Measurements from ENCODE around the gene PFAS. TPM values are rescaled to one million over a fixed set of nuclear protein-coding genes. Genes with fewer than 3 reads are reported as not detected.

PFAS gene
- total and polyA plus RNA-seq, 10 of the 15 experiments (the other 5 are each of a cell fraction or from before 2014, with no cell fraction given): 13.9 to 122 (median 47.2) TPM

- ChIA-PET RAD21 (ENCODE audit: unreplicated experiment) (no interaction called here), POLR2A (interaction anchor here (1.0 kb wide), 1 partner anchor 12 kb away, joined by 3 read pairs; the partner anchor contains the start of gene CTC1), SMC1A (ENCODE audit: uncharacterized antibody, unreplicated experiment) (interaction anchor here (1.6 kb wide), 1 partner anchor 11 kb away, joined by 7 read pairs; no protein-coding TSS in a partner anchor), CTCF (interaction anchor here (0.5 to 1.5 kb wide), 2 partner anchors 65 to 1106 kb away, joined by 3 to 6 read pairs; no protein-coding TSS in a partner anchor)
- ATAC-seq (no peak), DNase-seq (ENCODE audit: low read depth, low spot score) (no peak), FAIRE-seq (no peak)
- intact Hi-C loops (cut with micrococcal nuclease; ENCODE audit: unreplicated experiment): no loop called here
- no peaks in the 10 kb centered on the region for H3K9me3 ChIP-seq (replicated peaks; ENCODE audit: control insufficient read depth, insufficient read depth, low read length)
- BruUV-seq (replicated peaks): no TSS peak
- no peaks in the 10 kb centered on the region for H3K79me2 ChIP-seq (ENCODE audit: control insufficient read depth, insufficient read depth, low read length)
- 0 out of 2 replicates have a peak, but pooled peaks cover 2% of the 10 kb centered on the region for H4K20me1 ChIP-seq (ENCODE audit: control insufficient read depth, insufficient read depth)
- no peaks in the 10 kb centered on the region for H3K27me3 ChIP-seq (replicated peaks in 1 of 2; ENCODE audit: control insufficient read depth in 2 of 2, insufficient read depth in 2 of 2, low read length in 1 of 2)
- H3K36me3 ChIP-seq (ENCODE audit: control insufficient read depth in 2 of 2, insufficient read depth in 2 of 2, low read length in 1 of 2): peaks cover 31 to 44% of the 10 kb centered on the region in 2 experiments
- in situ Hi-C loops (cut with MboI): no loop called here
- H3K9ac ChIP-seq (ENCODE audit: control insufficient read depth, insufficient read depth, low read length): no peak overlapping the region
- no peak overlapping the region for H3K27ac ChIP-seq (ENCODE audit: control insufficient read depth, insufficient read depth)
- H3K4me2 ChIP-seq (ENCODE audit: control insufficient read depth, insufficient read depth): no peak overlapping the region
- H3K4me3 ChIP-seq: no peak overlapping the region
- no peaks in the 10 kb centered on the region for H3K4me1 ChIP-seq (ENCODE audit: control insufficient read depth, insufficient read depth, low read length)
- 95% methylated on average over 7 of the region's 7 CpGs for WGBS (ENCODE audit: insufficient coverage, insufficient replicate concordance, low lambda C conversion rate, missing lambda C conversion rate)
- no peak overlapping the region for H2AFZ ChIP-seq (ENCODE audit: control insufficient read depth, low read depth, low read length)
- TF ChIP-seq RCOR1 (conservative IDR thresholded peaks at IDR 0.05; ENCODE audit: low read depth, low read length) (no peak), HCFC1 (IDR thresholded peaks at IDR 0.05; ENCODE audit: low read length) (no peak), ATF3 (IDR thresholded peaks at IDR 0.05; ENCODE audit: borderline replicate concordance, extremely low read depth, low read depth, low read length) (no peak), PRDM15 (CRISPR knock-in tag; IDR thresholded peaks at IDR 0.05) (no peak), TBL1XR1 (IDR thresholded peaks at IDR 0.05; ENCODE audit: low read depth, low read length) (no peak), NR2F1 (conservative IDR thresholded peaks at IDR 0.05) (no peak), ZBTB33 (IDR thresholded peaks at IDR 0.05) (no peak), DPF2 (IDR thresholded peaks at IDR 0.05) (no peak), CEBPZ (IDR thresholded peaks at IDR 0.05; ENCODE audit: low read depth, low read length) (no peak), MEF2A (IDR thresholded peaks at IDR 0.05; ENCODE audit: insufficient read depth, low read depth, low read length) (no peak), TARDBP (IDR thresholded peaks at IDR 0.05; ENCODE audit: borderline replicate concordance) (no peak), CHD1 (IDR thresholded peaks at IDR 0.05; ENCODE audit: low read depth, low read length) (no peak), EP300 (IDR thresholded peaks at IDR 0.05; ENCODE audit: borderline replicate concordance in 1 of 2, control insufficient read depth in 1 of 2, low read depth in 2 of 2, low read length in 2 of 2) (no peak), ZBED1 (IDR thresholded peaks at IDR 0.05; ENCODE audit: borderline replicate concordance) (no peak)
These were observed 13.4 kb upstream of the PFAS start for GRCh38 chr17:8235676-8236075.

Data from GM12878 (cell line).